GM12865 (cell line): Measurements from ENCODE around the gene MLF1.

Source experiments
- DNase-seq: peaks from one replicate; pipeline ENCODE4 v3.0.0; 2010; ENCODE audit warnings: low read depth
- H3K4me3 ChIP-seq: 2 replicates; pipeline ENCODE4 v1.5.1; 2011; ENCODE audit warnings: mild to moderate bottlenecking, low read depth, low read length, control low read depth
- TF ChIP-seq, protein P1 (sequence below): IDR thresholded peaks from 2 replicates; pipeline ENCODE4 v1.5.1; 2011; ENCODE audit warnings: low read length, control low read depth, low read depth, inconsistent platforms; ENCODE audit not compliant: insufficient read depth; ENCODE audit errors: missing control alignments

MLF1 gene

DNA sequence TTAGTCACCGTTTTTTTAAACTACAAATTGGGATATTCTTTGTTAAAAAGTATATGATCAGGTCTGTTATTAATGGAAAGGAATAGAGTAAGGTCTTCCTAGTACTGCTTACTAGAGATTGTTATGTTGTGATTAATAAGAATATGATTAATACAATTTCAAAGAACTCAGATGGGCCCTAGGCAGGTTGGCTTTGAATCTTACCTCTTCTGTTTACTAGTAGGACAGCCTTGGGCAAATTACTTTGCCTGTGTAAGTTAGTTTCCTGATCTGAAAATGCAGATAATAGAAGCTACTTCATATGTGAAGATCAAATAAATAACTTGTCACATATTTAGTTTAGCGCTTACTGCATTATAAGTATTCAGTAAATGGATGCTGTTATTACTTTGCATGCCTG lies 80.2 kb downstream of the MLF1 start:
- TF ChIP-seq, protein P1, sequence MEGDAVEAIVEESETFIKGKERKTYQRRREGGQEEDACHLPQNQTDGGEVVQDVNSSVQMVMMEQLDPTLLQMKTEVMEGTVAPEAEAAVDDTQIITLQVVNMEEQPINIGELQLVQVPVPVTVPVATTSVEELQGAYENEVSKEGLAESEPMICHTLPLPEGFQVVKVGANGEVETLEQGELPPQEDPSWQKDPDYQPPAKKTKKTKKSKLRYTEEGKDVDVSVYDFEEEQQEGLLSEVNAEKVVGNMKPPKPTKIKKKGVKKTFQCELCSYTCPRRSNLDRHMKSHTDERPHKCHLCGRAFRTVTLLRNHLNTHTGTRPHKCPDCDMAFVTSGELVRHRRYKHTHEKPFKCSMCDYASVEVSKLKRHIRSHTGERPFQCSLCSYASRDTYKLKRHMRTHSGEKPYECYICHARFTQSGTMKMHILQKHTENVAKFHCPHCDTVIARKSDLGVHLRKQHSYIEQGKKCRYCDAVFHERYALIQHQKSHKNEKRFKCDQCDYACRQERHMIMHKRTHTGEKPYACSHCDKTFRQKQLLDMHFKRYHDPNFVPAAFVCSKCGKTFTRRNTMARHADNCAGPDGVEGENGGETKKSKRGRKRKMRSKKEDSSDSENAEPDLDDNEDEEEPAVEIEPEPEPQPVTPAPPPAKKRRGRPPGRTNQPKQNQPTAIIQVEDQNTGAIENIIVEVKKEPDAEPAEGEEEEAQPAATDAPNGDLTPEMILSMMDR = no peak
- DNase-seq = no peak
- H3K4me3 ChIP-seq = no peak overlapping the region

DNA sequence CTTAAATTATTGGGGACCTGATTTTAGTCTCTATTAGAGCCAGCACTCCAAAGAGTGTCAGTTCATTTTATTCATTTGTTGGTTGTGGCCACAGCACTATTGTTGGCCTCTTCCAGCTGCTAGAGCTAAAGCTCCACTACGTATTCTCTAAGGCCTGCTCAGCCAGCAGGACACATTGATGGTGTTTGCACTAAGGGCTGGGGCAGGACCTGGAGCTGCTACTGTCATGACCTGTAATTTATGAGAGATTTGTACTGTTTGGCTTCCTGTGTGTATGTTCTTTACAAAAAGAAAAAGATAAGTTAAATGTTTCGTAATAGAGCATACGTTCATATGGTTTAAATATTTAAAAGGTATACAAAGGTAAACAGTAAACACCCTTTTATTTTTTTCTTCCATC lies 81.5 kb downstream of the MLF1 start:
- H3K4me3 ChIP-seq = no peak overlapping the region
- no peak for DNase-seq
- TF ChIP-seq, protein P1 = no peak
